Loucy (cell line): ENCODE measurements around the gene HIGD1C.
"Not testable (repeated sequence)": the region's sequence is repeated elsewhere in the genome, so short reads cannot be mapped to it uniquely, and the experiment has no call there.

Source experiments
- H2AFZ ChIP-seq: fragments of 200-600 bp; sonication (generic); 2 replicates; pipeline ENCODE4 v1.6.0; 2016; ENCODE audit warnings: antibody characterized with exemption, mild to moderate bottlenecking, low read length, moderate library complexity
- H3F3A ChIP-seq: fragments of 200-600 bp; 2 replicates; pipeline ENCODE4 v1.6.0; 2016; ENCODE audit warnings: antibody characterized with exemption, low read depth, mild to moderate bottlenecking
- H3K27me3 ChIP-seq: fragments of 200-600 bp; sonication (generic); 2 replicates; pipeline ENCODE4 v1.6.1; 2014; ENCODE audit warnings: low read length, mild to moderate bottlenecking; ENCODE audit not compliant: insufficient read depth, poor library complexity, severe bottlenecking
- H3K36me3 ChIP-seq: fragments of 200-600 bp; sonication (generic); 2 replicates; pipeline ENCODE4 v1.6.1; 2016; ENCODE audit warnings: low read length; ENCODE audit not compliant: insufficient read depth
- H3K4me1 ChIP-seq: fragments of 200-600 bp; sonication (generic); 2 replicates; pipeline ENCODE4 v1.5.1; 2014; ENCODE audit warnings: low read length, mild to moderate bottlenecking; ENCODE audit not compliant: insufficient read depth, poor library complexity, severe bottlenecking
- H3K4me2 ChIP-seq: fragments of 200-600 bp; sonication (generic); 2 replicates; pipeline ENCODE4 v1.6.0; 2014; ENCODE audit warnings: antibody characterized with exemption, low read length, low read depth, mild to moderate bottlenecking; ENCODE audit not compliant: poor library complexity, severe bottlenecking
- H3K4me3 ChIP-seq: fragments of 200-600 bp; sonication (generic); 2 replicates; pipeline ENCODE4 v1.5.1; 2014; ENCODE audit warnings: low read length, mild to moderate bottlenecking, mixed read lengths; ENCODE audit not compliant: poor library complexity, severe bottlenecking
- H3K79me2 ChIP-seq: fragments of 200-600 bp; sonication (generic); 2 replicates; pipeline ENCODE4 v1.6.1; 2014; ENCODE audit warnings: low read length; ENCODE audit not compliant: insufficient read depth
- H3K9ac ChIP-seq: fragments of 200-600 bp; sonication (generic); 2 replicates; pipeline ENCODE4 v1.6.0; 2014; ENCODE audit warnings: mild to moderate bottlenecking, low read depth, low read length, moderate library complexity; ENCODE audit not compliant: poor library complexity, severe bottlenecking
- H3K9me2 ChIP-seq: fragments of 200-600 bp; sonication (generic); replicated peaks from 2 replicates; pipeline ENCODE4 v1.6.1; 2016; ENCODE audit warnings: low read depth, low read length, mixed read lengths
- H3K9me3 ChIP-seq: fragments of 200-600 bp; sonication (generic); 2 replicates; pipeline ENCODE4 v1.6.1; 2014; ENCODE audit warnings: mild to moderate bottlenecking, antibody characterized with exemption, low read length, low read depth; ENCODE audit not compliant: insufficient read depth
- H4K20me1 ChIP-seq: fragments of 200-600 bp; sonication (generic); 2 replicates; pipeline ENCODE4 v1.6.0; 2014; ENCODE audit warnings: antibody characterized with exemption, low read length, mild to moderate bottlenecking; ENCODE audit not compliant: insufficient read depth, poor library complexity, severe bottlenecking
- CTCF ChIP-seq: fragments of 200-600 bp; sonication (generic); conservative IDR thresholded peaks from 2 replicates; pipeline ENCODE4 v1.5.1; 2014; ENCODE audit warnings: mild to moderate bottlenecking, antibody characterized with exemption, low read length
- EZH2phosphoT487 ChIP-seq: fragments of 200-600 bp; IDR thresholded peaks from 2 replicates; pipeline ENCODE4 v1.6.1; 2018; ENCODE audit warnings: antibody characterized with exemption, mild to moderate bottlenecking, moderate library complexity, borderline replicate concordance

Gene HIGD1C

GRCh38 chr12:50926415-50926814, 25.9 kb upstream of the HIGD1C start:
- H3F3A ChIP-seq = no peaks in the 10 kb centered on the region
- H3K27me3 ChIP-seq = no peaks in the 10 kb centered on the region
- no peak for TF ChIP-seq EZH2phosphoT487
- no peak for TF ChIP-seq CTCF
- H3K4me1 ChIP-seq = peaks cover 61% of the 10 kb centered on the region
- no peaks in the 10 kb centered on the region for H3K9me2 ChIP-seq
- H4K20me1 ChIP-seq = peaks cover 12% of the 10 kb centered on the region
- peaks cover 63% of the 10 kb centered on the region for H3K79me2 ChIP-seq
- H3K9ac ChIP-seq = peak overlapping the region; percentile 93
- peak overlapping the region; percentile 92 for H3K4me3 ChIP-seq
- no peaks in the 10 kb centered on the region for H3K36me3 ChIP-seq
- no peak overlapping the region for H2AFZ ChIP-seq
- H3K9me3 ChIP-seq = no peaks in the 10 kb centered on the region
- peak overlapping the region; percentile 98 for H3K4me2 ChIP-seq

GRCh38 chr12:50926932-50927331, 25.4 kb upstream of the HIGD1C start:
- H3K4me2 ChIP-seq = peak overlapping the region; percentile 98
- H3K79me2 ChIP-seq = peaks cover 68% of the 10 kb centered on the region
- H3K9me3 ChIP-seq, H3F3A ChIP-seq, H3K9me2 ChIP-seq, H3K36me3 ChIP-seq, H3K27me3 ChIP-seq, H2AFZ ChIP-seq: not testable (repeated sequence)
- H3K4me1 ChIP-seq = peaks cover 65% of the 10 kb centered on the region
- peaks cover 12% of the 10 kb centered on the region for H4K20me1 ChIP-seq
- peak overlapping the region; percentile 92 for H3K4me3 ChIP-seq
- H3K9ac ChIP-seq = peak overlapping the region; percentile 93

GRCh38 chr12:50927356-50927755, 25.0 kb upstream of the HIGD1C start:
- Histone ChIP-seq H4K20me1 (peaks cover 12% of the 10 kb centered on the region), H3K4me1 (peaks cover 67% of the 10 kb centered on the region), H3K27me3 (no peaks in the 10 kb centered on the region), H3F3A (no peaks in the 10 kb centered on the region), H2AFZ (no peak overlapping the region), H3K36me3 (no peaks in the 10 kb centered on the region), H3K9ac (peak overlapping the region; percentile 93), H3K79me2 (peaks cover 71% of the 10 kb centered on the region), H3K4me3 (peak overlapping the region; percentile 92), H3K4me2 (peak overlapping the region; percentile 98), H3K9me3 (no peaks in the 10 kb centered on the region), H3K9me2 (no peaks in the 10 kb centered on the region)
- TF ChIP-seq CTCF (no peak), EZH2phosphoT487 (no peak)

- peaks cover 67% of the 10 kb centered on the region for H3K4me1 ChIP-seq
- H2AFZ ChIP-seq = no peak overlapping the region
- H3K4me2 ChIP-seq = peak overlapping the region; percentile 98
- peaks cover 71% of the 10 kb centered on the region for H3K79me2 ChIP-seq
- H3K9ac ChIP-seq = peak overlapping the region; percentile 93
- H3K9me2 ChIP-seq = no peaks in the 10 kb centered on the region
- H3K36me3 ChIP-seq = no peaks in the 10 kb centered on the region
- H3K9me3 ChIP-seq = no peaks in the 10 kb centered on the region
- TF ChIP-seq EZH2phosphoT487 = no peak
- no peak for TF ChIP-seq CTCF
- peak overlapping the region; percentile 92 for H3K4me3 ChIP-seq
- H3K27me3 ChIP-seq = no peaks in the 10 kb centered on the region
- peaks cover 12% of the 10 kb centered on the region for H4K20me1 ChIP-seq
- no peaks in the 10 kb centered on the region for H3F3A ChIP-seq
Measured at GRCh38 chr12:50927766-50928224, 24.5 kb upstream of the HIGD1C start.
